HG03060 (cell line): ENCODE results near the gene MYBPHL.

Source experiments
- ATAC-seq: cut with Tn5 transposase; IDR thresholded peaks from one replicate; pipeline ENCODE4 v1.9.1; 2021; ENCODE audit warnings: low read depth, moderate number of reproducible peaks; ENCODE audit not compliant: unreplicated experiment

MYBPHL gene

DNA sequence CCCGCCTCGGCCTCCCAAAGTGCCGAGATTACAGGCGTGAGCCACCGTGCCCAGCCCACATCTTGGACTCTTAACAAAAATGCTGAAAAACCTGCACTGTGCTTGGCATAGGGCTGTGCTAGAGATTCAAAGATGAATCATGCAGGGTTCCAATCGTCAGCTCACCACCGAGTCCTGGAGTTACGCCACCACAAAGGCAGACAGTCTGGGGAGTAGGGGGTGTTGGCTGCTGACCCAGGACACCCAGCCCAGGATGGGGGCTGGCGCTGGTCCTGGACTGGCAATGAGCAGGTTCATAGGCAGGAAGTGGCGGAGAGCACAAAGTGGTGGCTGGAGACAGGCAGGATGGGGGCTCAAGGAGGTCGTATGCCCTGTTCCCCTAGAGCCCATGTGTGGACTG is 39.8 kb downstream of the MYBPHL start:
- no peak for ATAC-seq

DNA sequence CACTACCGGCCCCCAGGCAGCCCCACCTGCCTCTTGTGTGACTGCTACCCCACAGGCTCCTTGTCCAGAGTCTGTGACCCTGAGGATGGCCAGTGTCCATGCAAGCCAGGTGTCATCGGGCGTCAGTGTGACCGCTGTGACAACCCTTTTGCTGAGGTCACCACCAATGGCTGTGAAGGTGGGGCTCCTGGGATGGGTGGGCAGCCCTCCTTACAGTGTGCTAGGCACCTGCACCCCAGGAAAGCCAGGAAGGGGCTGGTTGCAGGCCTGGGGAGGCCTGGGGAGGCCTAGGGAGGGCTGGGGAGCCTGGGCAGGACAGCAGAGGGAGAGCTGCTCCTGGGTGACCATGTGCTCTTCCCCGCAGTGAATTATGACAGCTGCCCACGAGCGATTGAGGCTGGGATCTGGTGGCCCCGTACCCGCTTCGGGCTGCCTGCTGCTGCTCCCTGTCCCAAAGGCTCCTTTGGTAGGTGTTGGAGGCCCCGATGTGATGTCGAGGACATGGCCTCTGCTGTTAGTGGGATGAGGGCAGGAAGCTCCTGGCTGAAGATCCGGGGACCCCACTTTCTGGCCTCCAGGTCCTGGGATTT is 41.0 kb downstream of the MYBPHL start:
- no peak for ATAC-seq

DNA sequence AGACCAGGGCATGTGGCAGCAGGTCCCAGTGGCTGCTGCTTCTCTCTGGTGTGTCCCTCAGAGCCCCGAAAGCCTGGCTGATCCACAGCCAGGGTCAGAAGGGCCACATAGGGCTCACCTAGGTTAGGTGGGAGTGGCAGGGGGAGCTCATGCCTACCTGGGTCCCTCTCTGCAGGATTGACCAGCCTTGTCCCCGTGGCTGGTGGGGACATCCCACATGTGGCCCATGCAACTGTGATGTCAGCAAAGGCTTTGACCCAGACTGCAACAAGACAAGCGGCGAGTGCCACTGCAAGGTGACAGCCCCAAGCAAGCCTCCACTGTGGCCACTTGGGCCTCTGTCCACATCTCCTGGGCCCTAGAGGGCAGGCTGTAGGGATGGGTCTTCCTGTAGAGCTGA is 41.8 kb downstream of the MYBPHL start:
- ATAC-seq = no peak

DNA sequence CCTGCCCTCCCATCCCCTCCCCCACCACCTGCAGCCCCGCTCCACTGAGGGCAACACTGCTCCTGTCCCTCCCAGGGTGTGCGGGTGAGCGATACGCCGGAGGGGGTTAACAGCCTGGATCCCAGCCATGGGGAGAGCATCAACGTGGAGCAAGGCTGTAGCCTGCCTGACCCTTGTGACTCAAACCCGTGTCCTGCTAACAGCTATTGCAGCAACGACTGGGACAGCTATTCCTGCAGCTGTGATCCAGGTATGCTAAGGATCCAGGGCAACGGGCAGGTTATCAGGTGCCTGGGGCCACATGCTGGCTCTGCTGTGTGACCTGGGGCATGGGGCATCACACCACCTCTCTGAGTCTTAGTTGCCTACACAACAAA is 42.4 kb downstream of the MYBPHL start:
- ATAC-seq = no peak

DNA sequence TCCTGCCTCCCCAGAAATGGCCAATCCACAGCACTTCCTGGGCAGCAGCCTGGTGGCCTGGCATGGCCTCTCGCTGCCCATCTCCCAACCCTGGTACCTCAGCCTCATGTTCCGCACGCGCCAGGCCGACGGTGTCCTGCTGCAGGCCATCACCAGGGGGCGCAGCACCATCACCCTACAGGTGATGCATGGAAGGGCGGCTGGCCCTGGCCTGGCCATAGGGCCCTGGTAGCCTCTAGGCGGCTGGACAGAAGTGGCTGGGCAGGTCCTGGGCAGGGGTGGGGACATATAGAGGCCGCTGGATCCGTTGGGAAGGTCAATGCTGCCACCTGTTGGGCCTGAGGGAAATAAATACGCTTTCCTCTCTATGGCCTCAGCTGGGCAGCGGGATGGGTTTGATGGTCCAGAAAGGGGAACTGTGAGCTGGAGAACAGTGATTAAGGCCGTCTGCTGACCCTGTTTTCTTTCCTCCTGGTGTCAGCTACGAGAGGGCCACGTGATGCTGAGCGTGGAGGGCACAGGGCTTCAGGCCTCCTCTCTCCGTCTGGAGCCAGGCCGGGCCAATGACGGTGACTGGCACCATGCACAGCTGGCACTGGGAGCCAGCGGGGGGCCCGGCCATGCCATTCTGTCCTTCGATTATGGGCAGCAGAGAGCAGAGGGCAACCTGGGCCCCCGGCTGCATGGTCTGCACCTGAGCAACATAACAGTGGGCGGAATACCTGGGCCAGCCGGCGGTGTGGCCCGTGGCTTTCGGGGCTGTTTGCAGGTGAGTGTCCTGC is 43.0 kb downstream of the MYBPHL start:
- ATAC-seq = no peak

DNA sequence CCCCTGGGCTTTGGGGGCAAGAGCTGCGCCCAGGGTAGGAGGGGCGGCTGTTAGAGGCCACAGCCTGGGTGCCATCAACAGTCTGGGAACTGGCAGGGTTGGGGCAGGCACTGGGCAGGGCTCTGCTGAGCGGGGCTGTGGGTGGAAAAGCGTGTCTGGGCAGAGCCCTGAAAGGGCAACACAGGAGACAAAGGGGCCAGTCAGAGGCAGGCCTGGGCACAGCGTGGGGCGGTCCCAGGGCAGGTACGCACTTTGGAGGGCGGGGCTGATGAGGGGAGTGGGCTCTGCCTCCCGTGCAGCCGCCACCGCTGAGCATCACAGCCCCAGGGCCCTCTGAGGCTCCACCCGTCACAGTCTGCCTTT is 43.6 kb downstream of the MYBPHL start:
- no peak for ATAC-seq

DNA sequence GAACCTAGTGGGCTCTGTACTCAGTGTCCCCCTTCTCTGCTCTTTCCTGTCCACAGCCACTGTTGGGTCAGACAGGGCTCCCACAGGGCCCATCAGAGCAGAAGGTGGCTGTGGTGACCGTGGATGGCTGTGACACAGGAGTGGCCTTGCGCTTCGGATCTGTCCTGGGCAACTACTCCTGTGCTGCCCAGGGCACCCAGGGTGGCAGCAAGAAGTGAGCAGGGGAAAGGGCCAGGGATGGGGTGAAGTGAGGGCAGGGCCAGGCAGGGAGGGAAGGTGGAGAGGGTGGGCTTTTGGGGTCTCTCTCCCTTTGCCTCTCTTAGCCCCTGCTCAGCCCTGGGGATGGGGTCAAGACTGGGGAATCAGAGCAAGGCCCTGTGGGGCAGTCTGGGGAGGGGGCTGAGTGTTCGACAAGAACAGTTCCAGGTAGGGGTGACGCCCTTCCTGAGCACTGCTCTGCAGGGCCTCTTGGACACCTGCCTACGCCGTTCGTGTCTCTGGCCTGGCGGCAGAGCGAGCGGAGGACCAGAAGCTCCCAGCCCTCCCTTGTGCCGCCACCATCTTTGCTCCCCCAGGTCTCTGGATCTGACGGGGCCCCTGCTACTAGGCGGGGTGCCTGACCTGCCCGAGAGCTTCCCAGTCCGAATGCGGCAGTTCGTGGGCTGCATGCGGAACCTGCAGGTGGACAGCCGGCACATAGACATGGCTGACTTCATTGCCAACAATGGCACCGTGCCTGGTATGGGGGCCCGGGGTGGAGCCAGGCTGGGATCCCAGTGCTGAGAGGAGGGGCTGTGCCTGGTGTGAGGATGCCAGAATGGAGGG is 44.4 kb downstream of the MYBPHL start:
- no peak for ATAC-seq

DNA sequence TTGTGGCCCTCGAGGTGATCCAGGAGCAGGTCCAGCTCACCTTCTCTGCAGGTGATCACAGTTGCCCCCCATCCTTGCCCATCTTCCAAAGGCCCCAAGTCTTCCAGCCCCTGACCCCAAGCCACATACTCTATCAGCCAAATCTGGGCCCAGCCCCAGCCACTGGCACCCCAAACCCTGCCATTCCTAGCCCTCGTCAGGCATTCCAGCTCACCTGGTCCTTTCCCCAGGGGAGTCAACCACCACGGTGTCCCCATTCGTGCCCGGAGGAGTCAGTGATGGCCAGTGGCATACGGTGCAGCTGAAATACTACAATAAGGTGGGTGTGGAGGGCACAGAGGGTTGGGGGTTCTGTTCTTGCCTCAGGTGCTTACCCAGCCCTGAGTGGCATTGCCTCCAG is 45.2 kb downstream of the MYBPHL start:
- ATAC-seq = no peak

DNA sequence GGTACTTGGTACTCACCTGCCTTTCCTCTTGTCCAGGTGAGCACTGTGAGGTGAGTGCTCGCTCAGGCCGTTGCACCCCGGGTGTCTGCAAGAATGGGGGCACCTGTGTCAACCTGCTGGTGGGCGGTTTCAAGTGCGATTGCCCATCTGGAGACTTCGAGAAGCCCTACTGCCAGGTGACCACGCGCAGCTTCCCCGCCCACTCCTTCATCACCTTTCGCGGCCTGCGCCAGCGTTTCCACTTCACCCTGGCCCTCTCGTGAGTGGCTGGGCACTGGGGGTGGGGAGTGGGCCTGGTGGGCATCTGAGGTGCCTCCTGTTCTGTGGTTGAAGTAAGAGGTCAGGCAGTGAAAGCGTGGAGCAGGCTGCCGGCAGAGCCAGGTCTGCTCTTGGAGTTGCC is 45.8 kb downstream of the MYBPHL start:
- no peak for ATAC-seq

DNA sequence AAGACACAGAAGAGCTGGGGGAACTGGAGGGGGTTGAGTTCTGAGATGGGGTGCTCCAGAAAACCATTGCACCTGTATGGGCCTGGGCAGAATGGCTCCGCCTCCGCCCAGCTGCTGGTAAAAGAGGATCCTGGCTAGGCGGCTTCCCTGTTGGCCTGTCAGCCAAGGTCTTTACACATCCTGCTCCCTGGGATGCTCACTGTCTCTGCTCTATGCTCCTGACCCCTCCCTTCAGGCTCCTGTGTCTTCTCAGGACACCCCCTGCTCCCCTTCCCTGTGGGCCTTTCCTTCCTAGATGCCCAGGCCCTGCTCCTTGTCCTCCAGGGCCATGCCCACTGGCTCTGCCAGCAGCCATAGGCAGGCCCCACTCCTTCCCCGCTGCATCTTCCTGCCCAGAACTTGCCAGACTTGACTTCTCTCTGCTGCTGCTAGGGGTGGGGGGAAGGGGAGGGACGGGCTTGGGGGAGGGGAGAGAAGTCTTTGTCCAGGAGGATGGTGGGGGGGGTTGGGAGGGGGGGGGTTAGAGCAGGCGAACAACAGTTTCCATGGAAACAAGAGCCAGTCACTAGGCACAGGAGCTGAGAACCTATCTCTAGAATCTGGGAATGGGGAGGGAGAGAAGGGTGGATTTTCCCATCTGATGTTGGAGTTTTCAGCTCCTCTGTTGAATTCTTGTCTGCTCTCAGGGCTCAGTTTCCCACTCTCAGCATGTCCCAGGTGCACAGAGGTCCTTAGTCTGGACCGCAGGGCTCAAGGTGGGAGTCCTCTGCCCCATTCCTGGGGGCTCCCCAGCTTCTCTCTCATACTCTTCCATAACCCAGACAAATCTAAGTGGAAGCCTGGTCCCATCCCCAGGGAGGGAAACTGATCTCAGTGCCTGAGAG is 46.9 kb downstream of the MYBPHL start:
- no peak for ATAC-seq

DNA sequence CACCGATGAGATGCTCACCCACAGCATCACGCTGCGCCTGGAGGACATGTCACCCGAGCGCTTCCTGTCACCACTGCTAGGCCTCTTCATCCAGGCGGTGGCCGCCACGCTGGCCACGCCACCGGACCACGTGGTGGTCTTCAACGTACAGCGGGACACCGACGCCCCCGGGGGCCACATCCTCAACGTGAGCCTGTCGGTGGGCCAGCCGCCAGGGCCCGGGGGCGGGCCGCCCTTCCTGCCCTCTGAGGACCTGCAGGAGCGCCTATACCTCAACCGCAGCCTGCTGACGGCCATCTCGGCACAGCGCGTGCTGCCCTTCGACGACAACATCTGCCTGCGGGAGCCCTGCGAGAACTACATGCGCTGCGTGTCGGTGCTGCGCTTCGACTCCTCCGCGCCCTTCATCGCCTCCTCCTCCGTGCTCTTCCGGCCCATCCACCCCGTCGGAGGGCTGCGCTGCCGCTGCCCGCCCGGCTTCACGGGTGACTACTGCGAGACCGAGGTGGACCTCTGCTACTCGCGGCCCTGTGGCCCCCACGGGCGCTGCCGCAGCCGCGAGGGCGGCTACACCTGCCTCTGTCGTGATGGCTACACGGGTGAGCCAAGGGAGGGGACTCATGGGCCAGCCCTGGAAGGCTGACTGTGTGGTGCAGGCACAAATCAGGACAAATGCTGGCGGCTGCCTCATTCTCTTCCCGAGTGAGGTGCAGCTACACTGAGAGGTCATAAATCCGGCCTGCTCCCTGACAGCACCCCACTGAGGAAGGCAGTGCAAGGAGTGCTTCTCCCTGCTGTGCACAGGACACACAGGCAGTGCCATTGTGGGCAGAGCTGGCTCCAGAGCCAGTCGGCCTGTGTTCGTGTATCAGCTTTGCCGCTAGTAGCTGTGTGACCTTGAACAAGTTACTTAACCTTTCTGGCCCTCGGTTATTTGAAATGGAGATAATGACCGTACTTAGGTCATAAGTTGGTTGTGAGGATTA is 48.0 kb downstream of the MYBPHL start:
- no peak for ATAC-seq

DNA sequence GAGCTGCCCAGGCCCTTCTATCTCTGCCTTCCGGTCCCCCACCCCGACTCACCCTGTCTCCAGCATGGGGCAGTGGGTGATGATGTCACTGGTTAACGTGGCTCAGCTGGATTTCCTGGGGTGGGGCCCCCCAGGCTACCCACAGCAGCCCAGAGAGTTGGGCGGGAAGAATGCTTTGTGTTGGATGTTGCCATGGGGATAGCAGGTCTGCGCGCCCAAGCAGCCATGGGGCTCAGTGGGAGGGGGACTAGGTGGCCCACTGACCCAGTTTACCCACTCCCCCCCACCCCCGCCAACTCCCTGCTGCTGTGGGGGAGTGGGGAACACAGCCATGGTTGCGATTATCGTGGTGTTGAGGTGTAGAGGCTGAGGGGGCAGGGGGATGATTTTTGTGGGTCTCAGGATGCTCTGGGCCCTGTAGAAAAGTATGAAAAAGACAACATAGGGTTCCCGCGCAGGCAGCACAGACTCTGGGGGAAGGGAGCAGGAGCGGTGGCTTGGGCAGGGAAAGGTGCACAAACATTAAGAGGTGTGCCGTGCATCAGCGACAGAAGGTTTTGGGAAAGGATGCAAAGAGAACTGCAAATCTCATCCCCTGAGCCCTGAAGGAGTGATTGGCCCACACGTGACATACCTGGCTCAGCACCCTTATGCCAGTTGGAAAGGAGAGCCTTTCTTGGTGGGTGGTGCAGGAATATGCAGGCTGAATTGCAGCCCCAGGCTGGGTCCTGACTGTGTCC is 49.0 kb downstream of the MYBPHL start:
- ATAC-seq = no peak

DNA sequence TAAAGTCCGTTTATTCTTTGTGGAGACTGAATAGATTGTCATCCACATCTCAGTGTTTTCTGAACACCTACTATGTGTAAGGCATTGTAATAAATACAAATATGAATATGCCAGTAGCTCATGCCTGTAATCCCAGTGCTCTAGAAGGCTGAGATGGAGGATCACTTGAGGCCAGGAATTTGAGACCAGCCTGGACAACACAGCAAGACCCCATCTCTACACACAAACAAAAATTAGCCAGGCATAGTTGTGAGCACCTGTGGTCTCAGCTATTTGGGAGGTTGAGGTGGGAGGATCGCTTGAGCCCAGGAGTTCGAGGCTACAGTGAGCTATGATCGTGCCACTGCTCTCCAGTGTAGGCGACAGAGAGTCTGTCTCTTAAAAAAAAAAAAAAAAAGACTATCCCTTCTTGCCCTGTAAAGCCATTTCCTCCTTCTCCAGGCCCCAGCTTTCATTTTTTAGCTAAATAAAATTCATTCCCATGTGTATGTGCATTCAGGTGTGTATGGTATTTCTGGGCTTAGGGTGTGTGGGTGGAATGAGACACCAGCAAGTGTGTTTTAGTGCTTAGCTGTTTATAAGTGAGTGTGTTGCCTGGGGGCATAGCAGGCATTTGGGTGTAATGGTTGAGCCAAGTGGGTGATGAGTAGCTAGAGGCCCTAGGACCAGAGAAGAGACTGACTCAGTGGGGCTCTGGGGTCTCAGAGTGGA is 49.7 kb downstream of the MYBPHL start:
- ATAC-seq = no peak

DNA sequence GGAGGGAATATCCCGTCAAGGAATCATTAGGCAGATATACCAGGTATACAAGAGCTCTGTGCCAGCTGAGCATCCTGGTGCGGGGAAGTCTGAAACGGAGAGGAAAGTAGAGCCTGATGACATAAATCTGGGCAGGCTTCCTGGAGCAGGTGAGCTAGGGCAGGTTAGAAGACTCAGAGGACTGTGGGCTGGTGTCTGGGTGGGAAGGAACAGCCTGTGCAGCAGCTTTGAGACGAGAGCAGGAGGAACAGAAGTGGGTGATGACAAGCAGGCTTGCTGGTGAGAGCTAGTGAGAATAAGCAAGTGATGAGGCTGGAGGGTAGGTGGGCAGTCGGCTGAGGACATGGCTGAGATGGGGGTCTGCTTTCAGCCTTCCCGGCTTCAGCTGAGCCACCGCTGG is 50.7 kb downstream of the MYBPHL start:
- no peak for ATAC-seq

DNA sequence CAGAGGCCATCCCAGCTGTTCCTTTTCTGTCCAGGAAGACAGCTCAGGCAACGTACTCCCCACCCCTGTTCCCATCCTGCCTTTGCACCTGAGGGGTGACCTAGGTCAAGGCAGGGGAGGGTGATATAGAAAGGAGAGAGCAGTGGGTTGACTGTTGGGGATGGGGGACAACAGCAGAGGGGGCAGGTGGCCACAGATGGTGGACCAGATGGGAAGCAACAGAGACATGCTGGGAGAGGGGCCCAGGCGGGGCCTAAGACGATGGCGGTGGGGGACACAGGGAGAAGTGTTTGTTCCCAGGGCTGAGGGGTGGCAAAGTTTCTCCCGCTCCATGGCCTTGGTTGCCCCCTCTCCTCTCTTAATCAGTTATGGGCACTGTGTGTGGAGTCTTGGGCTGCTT is 51.1 kb downstream of the MYBPHL start:
- ATAC-seq = no peak

DNA sequence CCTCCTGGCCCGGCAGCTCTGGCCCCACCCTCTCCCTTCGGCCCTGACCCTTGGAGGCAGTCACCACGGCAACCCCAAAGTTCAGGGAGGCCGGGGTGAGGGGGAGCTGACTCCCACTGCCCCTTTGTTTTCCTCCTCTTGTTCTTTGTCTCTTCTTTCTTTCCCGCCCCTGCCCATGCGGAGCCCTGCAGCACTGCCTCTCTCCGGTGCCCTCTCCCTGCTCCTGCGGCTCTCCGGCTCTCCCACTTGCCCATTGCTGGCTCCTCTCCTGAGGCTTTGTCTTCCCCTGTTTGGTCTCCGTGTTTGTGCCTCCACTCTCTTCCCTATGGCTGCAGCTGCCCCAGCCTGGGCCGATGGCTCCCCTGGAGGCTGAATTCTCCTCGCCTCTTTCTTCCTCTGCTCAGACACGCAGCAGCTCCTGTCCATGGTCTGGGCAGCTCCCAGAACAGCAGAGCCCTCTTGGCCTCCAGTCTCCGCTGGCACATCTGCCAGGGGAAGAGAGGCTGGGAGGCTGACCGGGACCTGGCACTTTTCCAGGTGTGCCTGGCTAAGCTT is 51.6 kb downstream of the MYBPHL start:
- ATAC-seq = no peak

DNA sequence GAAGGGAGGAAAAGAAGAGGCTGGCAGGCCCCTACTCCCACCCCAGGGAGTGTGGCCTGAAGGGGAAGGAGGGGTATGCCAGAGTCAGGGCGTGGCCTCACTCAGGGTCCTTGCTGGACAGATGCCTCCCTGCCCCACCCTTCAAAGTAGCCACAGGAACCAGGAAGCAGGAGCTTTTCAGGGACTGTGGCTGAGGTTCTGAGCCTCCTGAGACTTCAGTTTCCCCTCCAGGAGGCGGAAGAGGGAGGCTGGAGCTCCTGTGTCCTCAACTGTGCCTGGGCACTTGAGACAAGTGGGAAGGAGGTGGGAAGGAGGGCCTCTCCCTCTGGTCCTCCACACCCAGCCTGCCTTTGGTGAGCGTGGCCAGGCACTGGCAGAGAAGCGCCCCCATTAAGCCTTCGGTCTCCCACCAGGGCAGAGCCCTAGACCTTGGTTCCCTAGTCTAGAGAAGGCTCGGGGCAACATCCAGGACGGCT is 52.2 kb downstream of the MYBPHL start:
- no peak for ATAC-seq
